ENCODE results near the gene NUP160.
"Not testable (repeated sequence)": the region's sequence is repeated elsewhere in the genome, so short reads cannot be mapped to it uniquely, and the experiment has no call there.

NUP160 gene

GRCh38 chr11:47860536-47860935 is 12.4 kb upstream of the NUP160 start:
- no peak for DNase-seq

GRCh38 chr11:47857892-47858543 is 9.9 kb upstream of the NUP160 start:
- DNase-seq, result no peak

GRCh38 chr11:47857485-47857884 is 9.3 kb upstream of the NUP160 start:
- DNase-seq, result no peak

- DNase-seq, result no peak
Observed at GRCh38 chr11:47856186-47856585, 8.0 kb upstream of the NUP160 start.

GRCh38 chr11:47854667-47855066 is 6.5 kb upstream of the NUP160 start:
- no peak for DNase-seq

- no peak for DNase-seq
Observed at GRCh38 chr11:47852053-47852452, 3.9 kb upstream of the NUP160 start.

GRCh38 chr11:47850337-47850736 is 2.2 kb upstream of the NUP160 start:
- DNase-seq, result peak in 1 of 2 donors; percentile 29

- DNase-seq, result no peak
Observed at GRCh38 chr11:47848700-47849155, 578 bp upstream of the NUP160 start.

GRCh38 chr11:47847537-47847891 is 636 bp downstream of the NUP160 start:
- no peak for DNase-seq

- DNase-seq, result no peak
Observed at GRCh38 chr11:47846998-47847397, 1.2 kb downstream of the NUP160 start.

GRCh38 chr11:47843361-47844055 is 4.6 kb downstream of the NUP160 start:
- no peak for DNase-seq

- no peak for DNase-seq
Observed at GRCh38 chr11:47842749-47843148, 5.4 kb downstream of the NUP160 start.

- no peak for DNase-seq
Observed at GRCh38 chr11:47837929-47838328, 10.2 kb downstream of the NUP160 start.

- DNase-seq, result no peak
Observed at GRCh38 chr11:47837292-47837691, 10.9 kb downstream of the NUP160 start.

GRCh38 chr11:47830013-47830412 is 18.1 kb downstream of the NUP160 start:
- DNase-seq, result not testable (repeated sequence)

GRCh38 chr11:47828284-47828683 is 19.9 kb downstream of the NUP160 start:
- no peak for DNase-seq

GRCh38 chr11:47822664-47823063 is 25.5 kb downstream of the NUP160 start:
- not testable (repeated sequence) for DNase-seq

- no peak for DNase-seq
Observed at GRCh38 chr11:47819743-47820142, 28.4 kb downstream of the NUP160 start.

GRCh38 chr11:47800759-47801158 is 47.4 kb downstream of the NUP160 start:
- DNase-seq, result no peak

GRCh38 chr11:47797633-47798032 is 50.5 kb downstream of the NUP160 start:
- DNase-seq, result peak in 1 of 2 donors; percentile 19

GRCh38 chr11:47791774-47792430 is 56.2 kb downstream of the NUP160 start:
- DNase-seq, result no peak

- not testable (repeated sequence) for DNase-seq
Observed at GRCh38 chr11:47790017-47790416, 58.1 kb downstream of the NUP160 start.

- no peak for DNase-seq
Observed at GRCh38 chr11:47788181-47788580, 60.0 kb downstream of the NUP160 start.

GRCh38 chr11:47786373-47786772 is 61.8 kb downstream of the NUP160 start:
- no peak for DNase-seq

Measured in CD4-positive, alpha-beta T cell treated with Interleukin-4 for 1 hour (primary cell).